B cell (primary cell): Measurements from ENCODE around the gene HDAC9. TPM values are rescaled to one million over a fixed set of nuclear protein-coding genes. Genes with fewer than 3 reads are reported as not detected.

ENCODE experiments used
- ATAC-seq: fragments of 200-7000 bp; cut with Tn5 transposase; one replicate; pipeline ENCODE4 v1.10.0; 2021; ENCODE audit warnings: low read depth, mild to moderate bottlenecking, moderate number of reproducible peaks, moderate library complexity
- CTCF ChIA-PET: fragments of 350-600 bp; sonication (Branson Sonifier 250); formaldehyde crosslinking; loops from one replicate; lab custom pipeline; 2021; ENCODE audit warnings: antibody characterized with exemption, inconsistent platforms; lab: Charles Lee
- POLR2A ChIA-PET: fragments of 350-600 bp; sonication (Branson Sonifier 250); formaldehyde crosslinking; loops from one replicate; lab custom pipeline; 2021; ENCODE audit warnings: antibody characterized with exemption; lab: Charles Lee
- DNase-seq: peaks from one replicate; pipeline ENCODE4 v3.0.0; 2013
- H2AFZ ChIP-seq: 2 replicates; pipeline ENCODE4 v1.6.1; 2012; ENCODE audit warnings: mild to moderate bottlenecking, low read depth, low read length; ENCODE audit not compliant: insufficient read depth, poor library complexity, severe bottlenecking
- H3K27ac ChIP-seq, 2 donors: 1 replicate in 1 of 2; 2 replicates in 1 of 2; pipeline ENCODE4 v1.5.1; 2012 to 2013; ENCODE audit warnings: low read length in 2 of 2, mild to moderate bottlenecking in 2 of 2, moderate library complexity in 1 of 2
- H3K27me3 ChIP-seq, 4 experiments: fragments of 200-600 bp in 1 of 4; sonication (generic) in 1 of 4; replicated peaks in 1 of 4; 1 replicate in 2 of 4; 2 replicates in 2 of 4; pipeline versions ENCODE4 v1.6.1 to v1.7.0; 2013 to 2016; ENCODE audit warnings: low read length in 3 of 4, mild to moderate bottlenecking in 2 of 4, mixed read lengths in 1 of 4, moderate library complexity in 1 of 4; ENCODE audit not compliant: insufficient read depth in 4 of 4, control insufficient read depth in 3 of 4; ENCODE audit errors: control extremely low read depth in 1 of 4
- H3K36me3 ChIP-seq, 2 experiments: replicated peaks in 1 of 2; 1 replicate in 1 of 2; 2 replicates in 1 of 2; pipeline versions ENCODE4 v1.6.1 to v1.7.1; 2013; ENCODE audit warnings: low read length in 1 of 2; ENCODE audit not compliant: insufficient read depth in 2 of 2, control insufficient read depth in 1 of 2; ENCODE audit errors: control extremely low read depth in 1 of 2, extremely low read depth in 1 of 2
- H3K4me1 ChIP-seq, 2 donors: fragments of 200-600 bp in 1 of 2; sonication (generic) in 1 of 2; 1 replicate in 1 of 2; 2 replicates in 1 of 2; pipeline versions ENCODE4 v1.5.1 to v1.6.1; 2013 to 2017; ENCODE audit warnings: low read length in 2 of 2; ENCODE audit not compliant: control insufficient read depth in 2 of 2, insufficient read depth in 2 of 2
- H3K4me2 ChIP-seq: replicated peaks from 2 replicates; pipeline ENCODE3; 2012; ENCODE audit warnings: mild to moderate bottlenecking, low read depth, low read length; ENCODE audit not compliant: poor library complexity, severe bottlenecking
- H3K4me3 ChIP-seq, 5 experiments: fragments of 200-600 bp in 1 of 5; sonication (generic) in 1 of 5; 1 replicate in 3 of 5; 2 replicates in 2 of 5; pipeline versions ENCODE4 v1.5.1 to v1.7.0; 2011 to 2016; ENCODE audit warnings: low read length in 4 of 5, mild to moderate bottlenecking in 4 of 5, low read depth in 2 of 5, control low read depth in 1 of 5, moderate library complexity in 1 of 5; ENCODE audit not compliant: insufficient read depth in 1 of 5; ENCODE audit errors: control extremely low read depth in 1 of 5, extremely low read depth in 1 of 5
- H3K79me2 ChIP-seq: fragments of 200-600 bp; sonication (generic); one replicate; pipeline ENCODE4 v1.6.0; 2016; ENCODE audit warnings: low read length; ENCODE audit not compliant: control insufficient read depth, insufficient read depth
- H3K9ac ChIP-seq: fragments of 200-600 bp; sonication (generic); 2 replicates; pipeline ENCODE4 v1.6.1; 2017; ENCODE audit warnings: mild to moderate bottlenecking, low read length, moderate library complexity
- H3K9me3 ChIP-seq, 3 donors: one replicate each; pipeline versions ENCODE4 v1.6.1 to v1.7.1; 2013; ENCODE audit warnings: low read length in 2 of 3; ENCODE audit not compliant: control insufficient read depth in 2 of 3, insufficient read depth in 1 of 3; ENCODE audit errors: control extremely low read depth in 1 of 3
- H4K20me1 ChIP-seq: 2 replicates; pipeline ENCODE4 v1.6.0; 2012; ENCODE audit warnings: mild to moderate bottlenecking, low read length; ENCODE audit not compliant: insufficient read depth, control insufficient read depth, poor library complexity, severe bottlenecking
- H3K27ac Mint-ChIP-seq: one replicate; pipeline ENCODE4 v1.8.0; 2021; ENCODE audit warnings: mixed read lengths
- H3K27me3 Mint-ChIP-seq: one replicate; pipeline ENCODE4 v1.8.0; 2021; ENCODE audit warnings: mixed read lengths
- H3K4me1 Mint-ChIP-seq: one replicate; pipeline ENCODE4 v1.8.0; 2021; ENCODE audit warnings: mixed read lengths
- H3K4me3 Mint-ChIP-seq: one replicate; pipeline ENCODE4 v1.8.0; 2021; ENCODE audit warnings: mixed read lengths
- H3K9me3 Mint-ChIP-seq: one replicate; pipeline ENCODE4 v1.8.0; 2022; ENCODE audit warnings: mixed read lengths; ENCODE audit not compliant: insufficient read depth
- CTCF ChIP-seq: fragments of 200-600 bp; IDR thresholded peaks from one replicate; pipeline ENCODE4 v1.8.0; 2022; ENCODE audit warnings: antibody characterized with exemption, mild to moderate bottlenecking
- EZH2 ChIP-seq: IDR thresholded peaks from 2 replicates; pipeline ENCODE4 v1.6.1; 2012; ENCODE audit warnings: borderline replicate concordance, low read depth, mild to moderate bottlenecking, moderate library complexity, low read length; ENCODE audit not compliant: insufficient read depth, poor library complexity, severe bottlenecking
- WGBS: methylation state at CpG from one replicate; pipeline ENCODE4 v1.1.5; 2013; ENCODE audit warnings: missing lambda C conversion rate; ENCODE audit not compliant: insufficient coverage; 5-methylcytosine and 5-hydroxymethylcytosine counted together
- intact Hi-C: fragments of 100-400 bp; cut with micrococcal nuclease; formaldehyde crosslinking; loops from one replicate; pipeline ENCODE4 v1.10.0; 2022
- polyA plus RNA-seq: library from polyadenylated mRNA; depleted of rRNA; stranded (reverse); fragments of >200 nt; gene quantifications from 2 replicates; pipeline ENCODE4 v1.2.3, GENCODE V29; 2012
- total RNA-seq, 2 donors: library from RNA; stranded (reverse); fragments of 120-200 nt in 1 of 2; gene quantifications; 1 replicate in 1 of 2; 2 replicates in 1 of 2; pipeline versions ENCODE4 v1.2.3 to v1.2.4, GENCODE V29; 2013 to 2022

HDAC9 gene
- total and polyA plus RNA-seq, 2 donors (not counting 1 experiment from before 2014, with no cell fraction given): 49.1 to 64.8 TPM

GRCh38 chr7:18580950-18581349, 85.4 kb downstream of the HDAC9 start:
- no peaks in the 10 kb centered on the region for H3K9me3 Mint-ChIP-seq
- Histone ChIP-seq H4K20me1 (peaks cover 9% of the 10 kb centered on the region), H3K27ac (no peak overlapping the region), H3K36me3 (peaks cover 3 to 7% of the 10 kb centered on the region in 2 experiments), H3K79me2 (peaks cover 67% of the 10 kb centered on the region), H3K4me3 (no peak overlapping the region), H3K4me1 (peaks cover 17 to 20% of the 10 kb centered on the region in 2 donors), H3K4me2 (no peak overlapping the region), H3K27me3 (no peaks in the 10 kb centered on the region), H3K9ac (no peak overlapping the region), H3K9me3 (no peaks in the 10 kb centered on the region), H2AFZ (no peak overlapping the region)
- H3K4me3 Mint-ChIP-seq: no peak overlapping the region
- ChIA-PET CTCF (interaction anchor here (1.0 to 1.9 kb wide), 3 partner anchors 9 to 1128 kb away, joined by 3 to 4 read pairs (median 4); partner anchors contain the start of gene POLR1F), POLR2A (no interaction called here)
- WGBS: no CpG with 5 or more reads among the region's 1 CpG
- TF ChIP-seq EZH2 (no peak), CTCF (no peak)
- H3K4me1 Mint-ChIP-seq: peaks cover 51% of the 10 kb centered on the region
- DNase-seq: no peak
- intact Hi-C loops: no loop called here
- no peak overlapping the region for H3K27ac Mint-ChIP-seq
- no peak for ATAC-seq
- H3K27me3 Mint-ChIP-seq: no peaks in the 10 kb centered on the region

GRCh38 chr7:18583305-18583704, 87.8 kb downstream of the HDAC9 start:
- no peak for ATAC-seq
- H3K9ac ChIP-seq: no peak overlapping the region
- H3K27me3 ChIP-seq: no peaks in the 10 kb centered on the region
- intact Hi-C loops: no loop called here
- TF ChIP-seq CTCF (no peak), EZH2 (no peak)
- no peak overlapping the region for H3K4me3 Mint-ChIP-seq
- DNase-seq: no peak
- H3K4me3 ChIP-seq: no peak overlapping the region
- WGBS: no CpG with 5 or more reads among the region's 2 CpGs
- H3K27ac Mint-ChIP-seq: peak overlapping the region; percentile 20
- ChIA-PET CTCF (interaction anchor here (1.1 to 2.3 kb wide), 3 partner anchors 8 to 227 kb away, joined by 3 to 8 read pairs (median 4); no protein-coding TSS in a partner anchor), POLR2A (no interaction called here)
- H3K4me2 ChIP-seq: no peak overlapping the region
- peaks cover 46% of the 10 kb centered on the region for H3K79me2 ChIP-seq
- H4K20me1 ChIP-seq: peaks cover 9% of the 10 kb centered on the region
- no peak overlapping the region for H3K27ac ChIP-seq
- no peaks in the 10 kb centered on the region for H3K9me3 ChIP-seq
- no peaks in the 10 kb centered on the region for H3K9me3 Mint-ChIP-seq
- no peaks in the 10 kb centered on the region for H3K27me3 Mint-ChIP-seq
- peaks cover 3 to 8% of the 10 kb centered on the region in 2 experiments for H3K36me3 ChIP-seq
- no peaks in the 10 kb centered on the region for H3K4me1 ChIP-seq
- H3K4me1 Mint-ChIP-seq: peaks cover 28% of the 10 kb centered on the region
- no peak overlapping the region for H2AFZ ChIP-seq
